SKM-1 treated with dmso at 0.1 percent for 144 hours (cell line): ENCODE results near the gene TTC5.
"Not testable (repeated sequence)": the region's sequence is repeated elsewhere in the genome, so short reads cannot be mapped to it uniquely, and the experiment has no call there.

Experiments
- DNase-seq: peaks from one replicate; lab custom pipeline; 2025; ENCODE audit not compliant: unreplicated experiment; lab: John Stamatoyannopoulos, UW

TTC5 gene

GRCh38 chr14:20305265-20306078, at the start of gene TTC5:
TSS of gene TTC5 (minus strand) at chr14:20305951. CDS start at chr14:20305937, 14 bp downstream.
- peak; percentile 51 for DNase-seq

GRCh38 chr14:20350860-20351259, 45.1 kb upstream of the TTC5 start:
- no peak for DNase-seq

GRCh38 chr14:20350282-20350681, 44.5 kb upstream of the TTC5 start:
- no peak for DNase-seq

GRCh38 chr14:20347747-20348146, 42.0 kb upstream of the TTC5 start:
- DNase-seq: no peak

GRCh38 chr14:20346713-20347112, 41.0 kb upstream of the TTC5 start:
- DNase-seq: no peak

- DNase-seq: no peak
These were observed 39.6 kb upstream of the TTC5 start for GRCh38 chr14:20345366-20345765.

GRCh38 chr14:20343862-20344220, 38.1 kb upstream of the TTC5 start:
- no peak for DNase-seq

- DNase-seq: peak; percentile 91
These were observed 37.5 kb upstream of the TTC5 start, which contains the start of gene PARP2 for GRCh38 chr14:20343092-20343861. TSS of gene PARP2 (plus strand) at chr14:20343635. CDS start at chr14:20343642, 7 bp downstream.

GRCh38 chr14:20341646-20342045, 35.9 kb upstream of the TTC5 start:
- DNase-seq: no peak

- not testable (repeated sequence) for DNase-seq
These were observed 35.3 kb upstream of the TTC5 start for GRCh38 chr14:20341032-20341431.

- no peak for DNase-seq
These were observed 28.3 kb upstream of the TTC5 start for GRCh38 chr14:20334017-20334416.

- no peak for DNase-seq
These were observed 27.7 kb upstream of the TTC5 start for GRCh38 chr14:20333494-20333841.

GRCh38 chr14:20332788-20333493, 27.2 kb upstream of the TTC5 start, which contains the start of gene CCNB1IP1:
TSS of gene CCNB1IP1 (minus strand) at chr14:20333279. CDS start at chr14:20316523, 16,756 bp downstream.
- peak; percentile 60 for DNase-seq

GRCh38 chr14:20332431-20332787, 26.7 kb upstream of the TTC5 start:
- DNase-seq: no peak

GRCh38 chr14:20331053-20331613, 25.4 kb upstream of the TTC5 start:
- DNase-seq: no peak

- DNase-seq: no peak
These were observed 23.6 kb upstream of the TTC5 start for GRCh38 chr14:20329355-20329754.

GRCh38 chr14:20328705-20329104, 23.0 kb upstream of the TTC5 start:
- no peak for DNase-seq

- peak; percentile 16 for DNase-seq
These were observed 21.5 kb upstream of the TTC5 start for GRCh38 chr14:20327005-20327869.

GRCh38 chr14:20317720-20318119, 12.0 kb upstream of the TTC5 start:
- DNase-seq: no peak

- no peak for DNase-seq
These were observed 8.3 kb upstream of the TTC5 start for GRCh38 chr14:20314026-20314425.
